HUES6 (cell line): ENCODE results near the gene RPA1.

Experiments used
- H3K27ac ChIP-seq: 2 replicates; pipeline ENCODE4 v1.7.0; 2013; ENCODE audit warnings: low read depth, mild to moderate bottlenecking, low read length, inconsistent platforms
- H3K27me3 ChIP-seq: 2 replicates; pipeline ENCODE4 v1.6.1; 2013; ENCODE audit warnings: low read length; ENCODE audit not compliant: control insufficient read depth, insufficient read depth
- H3K36me3 ChIP-seq: 2 replicates; pipeline ENCODE4 v1.6.1; 2013; ENCODE audit warnings: low read length; ENCODE audit not compliant: control insufficient read depth, insufficient read depth
- H3K4me1 ChIP-seq: 2 replicates; pipeline ENCODE4 v1.6.1; 2013; ENCODE audit warnings: low read length; ENCODE audit not compliant: control insufficient read depth, insufficient read depth
- H3K4me3 ChIP-seq: 2 replicates; pipeline ENCODE4 v1.5.1; 2013; ENCODE audit warnings: low read depth, low read length
- H3K9ac ChIP-seq: one replicate; pipeline ENCODE4 v1.6.1; 2013; ENCODE audit warnings: mild to moderate bottlenecking, low read length
- H3K9me3 ChIP-seq: 2 replicates; pipeline ENCODE4 v1.6.1; 2013; ENCODE audit warnings: low read depth, low read length; ENCODE audit not compliant: control insufficient read depth, insufficient read depth

Gene RPA1

DNA sequence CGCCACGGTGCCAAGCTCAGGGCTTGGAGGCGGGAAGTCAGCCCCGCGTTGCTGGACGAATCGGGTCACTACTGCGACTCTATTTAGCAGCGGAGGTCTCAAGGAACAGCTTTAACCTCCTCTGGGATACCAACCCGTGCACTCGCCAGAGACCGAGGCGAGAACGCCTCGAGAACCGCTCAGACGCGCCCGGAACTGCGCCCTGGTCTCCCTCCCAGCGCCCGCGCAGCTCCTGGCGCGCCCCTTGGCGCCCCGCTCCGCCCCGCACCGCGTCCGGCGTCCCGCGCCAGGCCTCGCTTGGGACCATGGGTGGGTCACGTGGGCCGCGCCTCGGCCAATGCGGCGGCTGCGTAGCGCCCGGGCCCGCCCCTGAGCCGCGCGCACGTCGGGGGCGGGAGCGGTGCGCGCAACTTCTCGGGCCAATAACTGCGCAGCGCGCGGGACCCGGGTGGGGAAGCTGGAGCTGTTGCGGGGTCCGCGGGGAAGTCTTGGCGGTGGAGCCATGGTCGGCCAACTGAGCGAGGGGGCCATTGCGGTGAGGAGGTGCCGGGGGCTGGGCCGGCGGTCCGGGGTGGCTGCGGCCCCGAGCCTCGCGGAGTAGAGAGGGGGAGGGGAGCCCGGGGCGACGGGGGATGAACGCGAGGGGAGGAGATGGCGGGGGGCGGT, at the start of gene RPA1, which contains the start of gene SMYD4:
Gene RPA1, plus strand, starts transcription at position 414 of the 666 bp plus-strand sequence. Its CDS starts 89 bp downstream, at position 503.
Gene SMYD4, minus strand, starts transcription at position 311 of the 666 bp plus-strand sequence. CDS start 1,908 bp downstream, outside the sequence.
- H3K36me3 ChIP-seq: peaks cover 37% of the 10 kb centered on the region
- peak within 1 kb of the TSS; percentile 86 for H3K4me3 ChIP-seq
- H3K9me3 ChIP-seq: no peaks in the 10 kb centered on the region
- no peaks in the 10 kb centered on the region for H3K27me3 ChIP-seq
- H3K27ac ChIP-seq: peak within 1 kb of the TSS; percentile 37; the same call in 1 of the 2 replicates
- peak within 1 kb of the TSS; percentile 81 for H3K9ac ChIP-seq
- peaks cover 3% of the 10 kb centered on the region; the same call in 1 of the 2 replicates for H3K4me1 ChIP-seq

DNA sequence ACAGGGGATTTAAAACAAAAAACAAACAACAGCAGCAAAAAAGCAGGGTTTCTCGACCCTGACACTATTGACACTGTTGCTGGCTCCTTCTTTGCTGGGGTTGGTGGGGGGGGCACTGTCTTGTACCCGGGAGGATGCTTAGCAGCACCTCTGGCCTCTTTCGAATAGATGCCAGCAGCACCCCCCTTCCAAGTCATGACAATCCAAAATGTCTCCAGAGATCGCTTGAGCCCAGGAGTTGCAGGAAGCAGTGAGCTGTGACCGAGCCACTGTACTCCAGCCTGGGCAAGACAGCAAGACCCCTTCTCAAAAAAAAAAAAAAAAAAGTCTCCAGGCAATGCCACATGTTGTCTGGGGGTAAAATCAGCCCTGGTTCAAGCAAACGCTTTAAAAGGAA, 47.6 kb upstream of the RPA1 start:
- no peak overlapping the region for H3K4me3 ChIP-seq
- no peaks in the 10 kb centered on the region for H3K4me1 ChIP-seq
- peaks cover 77% of the 10 kb centered on the region for H3K36me3 ChIP-seq
- no peaks in the 10 kb centered on the region for H3K9me3 ChIP-seq
- H3K9ac ChIP-seq: no peak overlapping the region
- H3K27ac ChIP-seq: no peak overlapping the region
- H3K27me3 ChIP-seq: no peaks in the 10 kb centered on the region

- H3K36me3 ChIP-seq: peaks cover 74% of the 10 kb centered on the region
- H3K9me3 ChIP-seq: no peaks in the 10 kb centered on the region
- no peaks in the 10 kb centered on the region for H3K27me3 ChIP-seq
- H3K4me1 ChIP-seq: no peaks in the 10 kb centered on the region
- no peak overlapping the region for H3K4me3 ChIP-seq
- H3K27ac ChIP-seq: no peak overlapping the region
- no peak overlapping the region for H3K9ac ChIP-seq
These were observed 46.5 kb upstream of the RPA1 start for GRCh38 chr17:1783271-1783670.

GRCh38 chr17:1783834-1784611, 45.8 kb upstream of the RPA1 start:
- peaks cover 68% of the 10 kb centered on the region for H3K36me3 ChIP-seq
- no peak overlapping the region for H3K4me3 ChIP-seq
- H3K4me1 ChIP-seq: no peaks in the 10 kb centered on the region
- no peak overlapping the region for H3K9ac ChIP-seq
- H3K27ac ChIP-seq: no peak overlapping the region
- H3K9me3 ChIP-seq: no peaks in the 10 kb centered on the region
- H3K27me3 ChIP-seq: no peaks in the 10 kb centered on the region

DNA sequence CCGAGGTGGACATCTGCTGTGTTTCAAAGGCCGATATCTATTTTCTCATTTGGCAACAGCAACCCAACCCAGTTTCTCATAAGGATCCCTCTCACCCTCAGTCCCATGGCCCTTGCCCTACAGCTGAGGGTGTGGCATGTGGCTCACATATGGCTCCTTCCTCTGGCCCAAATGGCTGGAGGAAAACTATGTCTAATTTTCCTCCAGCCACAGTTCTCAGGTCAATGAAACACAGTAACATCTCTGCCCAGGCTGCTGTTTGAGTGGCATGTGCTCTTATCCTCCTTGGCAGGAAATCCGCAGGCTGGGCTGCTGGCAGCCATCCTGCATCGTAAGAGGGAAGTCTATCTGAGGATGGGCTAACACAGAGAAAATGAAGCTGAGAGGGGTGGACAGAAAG, 43.9 kb upstream of the RPA1 start:
- Histone ChIP-seq H3K27me3 (no peaks in the 10 kb centered on the region), H3K9me3 (no peaks in the 10 kb centered on the region), H3K4me1 (no peaks in the 10 kb centered on the region), H3K27ac (no peak overlapping the region), H3K9ac (no peak overlapping the region), H3K4me3 (no peak overlapping the region), H3K36me3 (peaks cover 59% of the 10 kb centered on the region)

DNA sequence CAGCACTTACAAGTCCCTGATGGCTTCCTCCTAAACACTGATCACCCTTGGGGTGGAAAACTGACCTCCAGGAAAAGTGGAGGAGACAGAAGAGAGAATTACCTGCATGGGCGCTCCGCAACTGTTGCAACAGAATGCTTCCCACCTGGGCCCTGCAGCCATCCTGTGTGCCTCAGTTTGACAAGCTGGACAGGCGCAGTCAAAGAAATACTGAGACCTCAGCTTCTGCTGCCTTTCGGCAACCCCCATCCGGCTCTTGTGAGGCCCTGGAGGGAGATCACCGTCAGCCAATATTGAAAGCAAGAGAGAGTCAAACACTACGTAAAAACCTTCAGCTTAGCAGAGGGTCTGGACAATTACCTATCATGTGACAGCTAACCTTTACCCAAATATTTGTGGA, 43.1 kb upstream of the RPA1 start:
- no peak overlapping the region for H3K4me3 ChIP-seq
- no peaks in the 10 kb centered on the region for H3K4me1 ChIP-seq
- H3K36me3 ChIP-seq: peaks cover 51% of the 10 kb centered on the region
- no peaks in the 10 kb centered on the region for H3K27me3 ChIP-seq
- no peak overlapping the region for H3K27ac ChIP-seq
- no peak overlapping the region for H3K9ac ChIP-seq
- no peaks in the 10 kb centered on the region for H3K9me3 ChIP-seq

GRCh38 chr17:1787301-1787902, 42.4 kb upstream of the RPA1 start:
- no peaks in the 10 kb centered on the region for H3K4me1 ChIP-seq
- H3K9me3 ChIP-seq: no peaks in the 10 kb centered on the region
- no peak overlapping the region for H3K27ac ChIP-seq
- H3K9ac ChIP-seq: no peak overlapping the region
- H3K36me3 ChIP-seq: peaks cover 44% of the 10 kb centered on the region
- H3K4me3 ChIP-seq: no peak overlapping the region
- no peaks in the 10 kb centered on the region for H3K27me3 ChIP-seq

DNA sequence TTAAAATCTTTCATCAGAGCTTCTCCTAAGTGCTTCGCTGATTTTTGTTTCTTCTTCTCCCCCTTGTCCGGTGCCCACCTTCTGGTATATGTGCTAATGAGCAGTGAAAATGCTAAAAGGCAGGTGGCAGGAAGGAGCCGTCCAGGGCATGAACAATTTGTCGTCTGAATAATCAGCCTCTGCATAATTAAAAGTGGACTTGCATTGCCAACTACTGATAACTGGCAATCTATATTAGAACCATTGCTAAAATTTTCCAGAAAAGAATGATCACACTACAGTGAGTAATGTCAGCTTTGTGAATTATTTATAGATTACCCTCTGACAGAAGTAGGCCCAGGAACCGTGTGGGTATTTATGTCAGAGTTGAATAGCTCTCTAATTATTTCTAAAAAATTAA, 39.9 kb upstream of the RPA1 start:
- no peaks in the 10 kb centered on the region for H3K27me3 ChIP-seq
- no peaks in the 10 kb centered on the region for H3K9me3 ChIP-seq
- no peak overlapping the region for H3K4me3 ChIP-seq
- no peak overlapping the region for H3K27ac ChIP-seq
- H3K36me3 ChIP-seq: peaks cover 25% of the 10 kb centered on the region
- H3K4me1 ChIP-seq: no peaks in the 10 kb centered on the region
- H3K9ac ChIP-seq: no peak overlapping the region

DNA sequence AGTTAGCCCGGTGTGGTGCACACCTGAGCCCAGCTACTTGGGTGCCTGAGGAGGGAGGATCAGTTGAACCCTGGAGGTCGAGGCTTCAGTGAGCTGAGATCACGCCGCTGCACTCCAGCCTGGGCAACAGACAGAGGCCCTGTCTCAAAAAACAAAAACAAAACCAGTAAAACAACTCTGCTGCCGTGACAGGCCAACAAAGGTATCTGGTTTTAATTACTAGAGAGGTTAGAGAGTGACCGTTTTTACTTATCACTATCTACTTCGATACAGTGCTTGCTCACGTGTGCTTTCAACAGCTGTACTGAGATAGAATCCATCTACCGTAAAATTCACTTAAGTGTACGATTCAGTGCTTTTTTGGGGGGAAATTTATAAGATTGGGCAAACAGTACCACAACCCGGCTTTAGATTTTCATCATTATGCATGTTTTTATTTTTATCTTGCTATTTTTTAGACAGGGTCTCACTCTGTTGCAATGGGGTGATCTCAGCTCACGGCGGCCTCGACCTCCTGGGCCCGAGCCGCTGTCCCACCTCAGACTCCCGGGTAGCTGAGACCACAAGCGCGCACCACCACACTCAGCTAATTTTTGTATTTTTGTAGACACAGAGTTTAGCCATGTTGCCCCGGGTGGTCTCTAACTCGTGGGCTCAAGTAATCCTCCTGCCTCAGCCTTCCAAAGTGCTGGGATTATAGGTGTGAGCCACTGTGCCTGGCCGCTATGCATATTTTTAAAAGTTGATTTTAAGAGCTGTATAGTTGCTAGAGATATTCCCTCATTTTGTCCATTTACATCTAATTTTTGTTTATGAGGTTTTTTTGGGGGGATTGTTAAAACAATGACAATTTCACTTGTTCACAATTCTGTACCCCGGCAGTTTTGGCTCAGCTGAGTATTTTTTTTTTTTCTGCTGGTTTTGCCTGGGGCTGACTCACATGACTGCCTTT, 37.0 kb upstream of the RPA1 start:
- Histone ChIP-seq H3K36me3 (peaks cover 5% of the 10 kb centered on the region; the same call in 1 of the 2 replicates), H3K4me1 (no peaks in the 10 kb centered on the region), H3K27me3 (no peaks in the 10 kb centered on the region), H3K4me3 (no peak overlapping the region), H3K9ac (no peak overlapping the region), H3K27ac (0 out of 2 replicates have a peak overlapping the region, but pooled peaks have one; percentile 47), H3K9me3 (no peaks in the 10 kb centered on the region)

DNA sequence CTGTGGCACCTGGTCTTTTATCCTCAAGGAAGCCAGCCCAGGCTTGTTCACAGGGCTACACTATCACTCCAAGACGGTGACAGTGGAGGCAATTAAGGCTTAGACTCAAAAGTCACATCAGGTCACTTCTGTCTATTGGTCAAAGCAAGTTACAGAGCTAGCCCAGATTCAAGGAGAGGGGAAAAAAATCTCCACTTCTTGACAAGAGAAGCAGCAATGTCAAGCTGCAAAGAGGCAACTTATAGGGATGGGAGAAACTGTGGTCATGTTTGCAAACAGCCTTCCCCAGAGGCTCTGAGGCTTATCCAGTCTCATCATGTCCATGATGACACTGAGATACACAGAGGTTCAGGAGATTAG, 36.4 kb upstream of the RPA1 start:
- no peak overlapping the region for H3K9ac ChIP-seq
- peaks cover 6% of the 10 kb centered on the region; the same call in 1 of the 2 replicates for H3K36me3 ChIP-seq
- no peak overlapping the region for H3K4me3 ChIP-seq
- no peaks in the 10 kb centered on the region for H3K9me3 ChIP-seq
- no peaks in the 10 kb centered on the region for H3K27me3 ChIP-seq
- H3K27ac ChIP-seq: 0 out of 2 replicates have a peak overlapping the region, but pooled peaks have one; percentile 47
- H3K4me1 ChIP-seq: no peaks in the 10 kb centered on the region
